Measurements from ENCODE around the gene TMEM61. TPM values are rescaled to one million over a fixed set of nuclear protein-coding genes. Genes with fewer than 3 reads are reported as not detected.
"Not testable (repeated sequence)": the region's sequence is repeated elsewhere in the genome, so short reads cannot be mapped to it uniquely, and the experiment has no call there.

TMEM61 gene
- total and polyA plus RNA-seq, 2 of the 8 experiments (the other 6 are each of a cell fraction or from before 2014, with no cell fraction given) = 0.54 to 1.4 TPM

- H3K27me3 ChIP-seq (replicated peaks in 1 of 4; ENCODE audit: control insufficient read depth in 3 of 4, extremely low read depth in 1 of 4, insufficient read depth in 3 of 4, low read length in 3 of 4); H2BK12ac ChIP-seq (ENCODE audit: low read depth, low read length); H3K23me2 ChIP-seq (ENCODE audit: low read depth, low read length); H3K4me2 ChIP-seq (ENCODE audit: insufficient read depth in 1 of 2, low read depth in 2 of 2, low read length in 2 of 2); H2BK15ac ChIP-seq (ENCODE audit: low read length); H2BK20ac ChIP-seq (ENCODE audit: low read length); H4K91ac ChIP-seq (replicated peaks; ENCODE audit: insufficient read length, low read length); H3K36me3 ChIP-seq (ENCODE audit: control insufficient read depth in 2 of 4, insufficient read depth in 4 of 4, low read length in 3 of 4); DNase-seq (ENCODE audit: low read depth in 1 of 2, low spot score in 2 of 2); H3K79me2 ChIP-seq (ENCODE audit: control insufficient read depth in 1 of 2, insufficient read depth in 2 of 2, low read length in 2 of 2); H3K4ac ChIP-seq (replicated peaks; ENCODE audit: insufficient read length, low read depth, low read length); H3K4me1 ChIP-seq (replicated peaks in 1 of 4; ENCODE audit: control insufficient read depth in 3 of 4, insufficient read depth in 4 of 4, low read length in 3 of 4); H3K79me1 ChIP-seq (ENCODE audit: low read depth, low read length); H3K56ac ChIP-seq (replicated peaks; ENCODE audit: insufficient read length, low read depth, low read length); H4K20me1 ChIP-seq (replicated peaks in 1 of 2; ENCODE audit: control insufficient read depth in 1 of 2, insufficient read depth in 2 of 2, low read length in 2 of 2); H3K27ac ChIP-seq (ENCODE audit: low read depth, low read length); H2BK5ac ChIP-seq (ENCODE audit: low read depth, low read length); H3K9ac ChIP-seq (replicated peaks in 1 of 4; ENCODE audit: extremely low read depth in 1 of 4, low read depth in 3 of 4, low read length in 3 of 4); H3K23ac ChIP-seq (ENCODE audit: insufficient read length); H3K18ac ChIP-seq (ENCODE audit: extremely low read depth, low read length); H4K5ac ChIP-seq (ENCODE audit: insufficient read length, low read depth, low read length); H3K9me3 ChIP-seq (ENCODE audit: insufficient read depth in 2 of 2, low read depth in 1 of 2, low read length in 1 of 2); H2AFZ ChIP-seq (ENCODE audit: low read length); H2AK5ac ChIP-seq (ENCODE audit: low read depth, low read length); H3K14ac ChIP-seq (ENCODE audit: insufficient read length); H2BK120ac ChIP-seq (replicated peaks; ENCODE audit: low read depth, low read length); H4K8ac ChIP-seq (ENCODE audit: extremely low read depth, insufficient read depth, low read length); H3K4me3 ChIP-seq (ENCODE audit: extremely low read depth in 1 of 4, insufficient read depth in 2 of 4, low read depth in 3 of 4, low read length in 4 of 4); FAIRE-seq: not testable (repeated sequence)
- POLR2A ChIA-PET (ENCODE audit: partially characterized antibody) = interaction anchor here (0.8 kb wide), 1 partner anchor 12 kb away, joined by 3 read pairs; no protein-coding TSS in a partner anchor
- 89% methylated on average over 6 of the region's 6 CpGs; no CpG with 5 or more reads in 1 of the 2 experiments for WGBS, 2 experiments (ENCODE audit: extremely low coverage in 1 of 2, insufficient coverage in 1 of 2, insufficient read length in 1 of 2, insufficient replicate concordance in 2 of 2, low coverage in 1 of 2, low lambda C conversion rate in 2 of 2, missing lambda C conversion rate in 1 of 2)
- CTCF ChIA-PET (ENCODE audit: partially characterized antibody) = interaction anchor here (0.7 to 1.8 kb wide), 8 partner anchors 11 to 94 kb away, joined by 3 to 6 read pairs (median 3); partner anchors contain the start of gene BSND
Measured at GRCh38 chr1:54934081-54934480, 46.3 kb upstream of the TMEM61 start.

Data from H1 (cell line).